OCI-M1 (cell line): ENCODE results near the gene ANKRD39.
"Not testable (repeated sequence)": the region's sequence is repeated elsewhere in the genome, so short reads cannot be mapped to it uniquely, and the experiment has no call there.

Experiments
- DNase-seq: peaks from one replicate; lab custom pipeline; 2025; lab: John Stamatoyannopoulos, UW

The ANKRD39 gene, protein sequence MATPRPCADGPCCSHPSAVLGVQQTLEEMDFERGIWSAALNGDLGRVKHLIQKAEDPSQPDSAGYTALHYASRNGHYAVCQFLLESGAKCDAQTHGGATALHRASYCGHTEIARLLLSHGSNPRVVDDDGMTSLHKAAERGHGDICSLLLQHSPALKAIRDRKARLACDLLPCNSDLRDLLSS

DNA sequence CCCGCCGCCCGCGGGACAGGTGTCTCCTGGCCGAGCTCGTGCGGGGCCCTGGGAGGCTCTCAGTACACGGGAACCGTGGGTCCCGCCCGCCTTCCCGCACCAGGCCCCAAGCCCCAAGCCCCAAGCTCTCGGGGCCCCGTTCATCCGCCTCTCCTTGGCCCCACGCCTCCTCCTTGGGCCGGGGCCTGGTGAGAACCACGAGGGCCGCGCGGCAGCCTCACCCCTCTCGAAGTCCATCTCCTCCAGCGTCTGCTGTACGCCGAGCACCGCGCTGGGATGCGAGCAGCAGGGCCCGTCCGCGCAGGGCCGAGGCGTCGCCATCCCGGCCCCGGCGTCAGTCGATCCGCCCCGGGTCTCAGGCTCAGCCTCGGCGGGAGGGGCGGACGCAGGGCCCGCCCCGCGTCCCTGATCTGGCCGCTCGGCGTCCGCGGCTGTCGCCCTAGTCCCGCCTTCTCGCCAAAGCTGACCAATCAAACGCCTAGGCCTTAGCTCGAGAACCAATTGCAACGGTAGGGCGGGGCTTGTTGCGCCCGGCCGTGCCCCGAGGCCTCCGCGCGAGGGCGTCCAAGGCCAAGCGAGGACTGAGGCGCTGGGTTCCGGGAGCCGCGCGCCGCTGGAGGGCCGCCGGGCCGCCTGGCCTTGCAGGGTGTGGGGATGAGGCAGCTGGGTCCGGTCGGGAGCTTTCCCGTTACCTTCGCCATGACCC, at the start of gene ANKRD39:
TSS of gene ANKRD39 (minus strand) at position 350 of the 706 bp plus-strand sequence. CDS start at position 321, 29 bp downstream.
- peak; percentile 99 for DNase-seq

DNA sequence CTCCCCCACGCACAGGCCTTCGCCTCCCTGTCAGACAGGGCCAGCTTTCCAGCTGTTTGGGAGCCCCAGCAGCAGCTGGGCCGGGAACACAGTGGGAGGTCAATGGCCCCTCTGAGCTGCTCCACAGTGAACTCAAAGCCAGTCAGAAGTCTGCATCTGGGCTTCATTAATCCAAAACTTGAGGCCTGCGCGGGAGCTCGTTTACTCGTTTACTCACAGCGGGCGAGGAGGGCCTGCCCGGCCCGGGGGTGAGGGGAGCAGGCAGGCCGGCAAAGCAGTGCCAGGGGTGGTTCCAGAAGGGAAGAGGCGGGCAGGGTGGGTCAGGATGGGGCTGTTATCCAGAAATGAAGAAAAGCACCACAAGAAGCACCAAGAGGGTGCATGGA, 48.9 kb upstream of the ANKRD39 start:
- DNase-seq, result no peak

DNA sequence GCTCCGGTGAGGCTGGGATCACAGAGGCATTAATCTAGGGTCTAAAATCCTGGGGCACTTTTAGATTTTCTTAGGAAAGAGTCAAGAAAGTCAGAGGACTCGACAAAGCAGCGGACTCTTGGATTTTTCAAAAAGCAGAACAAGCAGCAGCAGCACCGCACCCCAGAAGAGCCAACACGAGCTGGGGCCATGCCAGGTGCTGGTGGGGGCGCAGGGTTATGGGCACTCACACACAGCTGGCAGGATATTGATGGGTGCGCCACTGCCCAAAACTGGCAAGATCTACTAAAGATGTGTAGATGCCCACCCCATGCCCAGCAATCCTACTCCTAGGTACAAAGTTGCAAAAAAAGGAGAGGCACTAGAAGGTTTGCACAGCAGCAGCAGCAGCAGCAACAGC, 46.0 kb upstream of the ANKRD39 start:
- DNase-seq, result no peak

DNA sequence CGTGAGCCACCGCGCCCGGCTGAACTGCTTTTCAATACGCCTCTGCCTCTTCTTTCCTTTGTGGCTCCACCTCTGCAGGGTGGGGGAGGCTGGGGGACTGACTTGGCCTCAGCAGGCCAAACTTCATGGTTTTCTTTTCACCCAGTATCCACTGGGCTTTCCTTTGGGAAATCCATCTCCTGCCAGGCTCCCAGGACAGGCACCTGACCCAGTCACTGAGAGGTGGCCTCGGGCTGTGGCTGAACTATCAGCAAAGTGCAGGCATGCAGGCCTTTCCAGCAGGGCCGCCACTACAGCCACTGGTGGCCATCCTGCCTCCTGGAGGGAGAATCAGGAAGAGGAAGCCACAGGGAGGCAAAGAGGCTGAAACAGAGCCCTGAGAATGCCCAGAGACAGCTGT, 45.5 kb upstream of the ANKRD39 start:
- DNase-seq, result no peak

DNA sequence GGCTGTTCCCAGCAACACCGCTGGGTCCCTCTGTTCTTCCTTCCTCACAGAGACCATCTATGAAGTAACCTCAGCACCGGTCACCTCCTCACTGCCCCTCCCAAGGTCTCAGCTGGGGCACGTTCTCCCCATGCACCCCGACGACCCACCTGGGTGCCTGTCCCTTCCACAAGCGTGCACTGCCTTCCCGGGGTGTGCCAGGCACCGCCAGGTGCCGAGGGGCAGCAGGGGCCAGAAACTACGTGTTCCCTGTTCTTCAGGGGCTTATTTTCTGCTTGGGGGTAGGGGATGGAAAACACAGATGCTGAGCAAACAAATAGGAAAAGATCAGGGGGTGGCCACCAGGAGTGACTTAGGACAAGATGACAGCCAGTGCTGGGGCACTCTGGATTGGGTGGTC, 42.4 kb upstream of the ANKRD39 start:
- no peak for DNase-seq

DNA sequence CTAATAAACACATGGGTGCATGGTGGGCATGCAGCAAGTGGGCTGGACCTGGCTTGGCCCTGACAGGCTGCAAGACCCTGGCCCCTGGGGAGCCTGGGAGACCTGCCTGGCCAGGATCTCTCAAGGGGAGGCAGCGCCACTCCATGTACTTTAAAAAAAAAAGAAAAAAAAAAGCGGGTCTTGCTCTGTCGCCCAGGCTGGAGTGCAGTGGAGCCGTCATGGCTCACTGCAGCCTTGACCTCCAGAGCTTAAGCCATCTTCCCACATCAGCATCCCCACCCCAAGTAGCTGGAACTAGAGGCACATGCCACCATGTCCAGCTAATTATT, 41.6 kb upstream of the ANKRD39 start:
- DNase-seq, result no peak

DNA sequence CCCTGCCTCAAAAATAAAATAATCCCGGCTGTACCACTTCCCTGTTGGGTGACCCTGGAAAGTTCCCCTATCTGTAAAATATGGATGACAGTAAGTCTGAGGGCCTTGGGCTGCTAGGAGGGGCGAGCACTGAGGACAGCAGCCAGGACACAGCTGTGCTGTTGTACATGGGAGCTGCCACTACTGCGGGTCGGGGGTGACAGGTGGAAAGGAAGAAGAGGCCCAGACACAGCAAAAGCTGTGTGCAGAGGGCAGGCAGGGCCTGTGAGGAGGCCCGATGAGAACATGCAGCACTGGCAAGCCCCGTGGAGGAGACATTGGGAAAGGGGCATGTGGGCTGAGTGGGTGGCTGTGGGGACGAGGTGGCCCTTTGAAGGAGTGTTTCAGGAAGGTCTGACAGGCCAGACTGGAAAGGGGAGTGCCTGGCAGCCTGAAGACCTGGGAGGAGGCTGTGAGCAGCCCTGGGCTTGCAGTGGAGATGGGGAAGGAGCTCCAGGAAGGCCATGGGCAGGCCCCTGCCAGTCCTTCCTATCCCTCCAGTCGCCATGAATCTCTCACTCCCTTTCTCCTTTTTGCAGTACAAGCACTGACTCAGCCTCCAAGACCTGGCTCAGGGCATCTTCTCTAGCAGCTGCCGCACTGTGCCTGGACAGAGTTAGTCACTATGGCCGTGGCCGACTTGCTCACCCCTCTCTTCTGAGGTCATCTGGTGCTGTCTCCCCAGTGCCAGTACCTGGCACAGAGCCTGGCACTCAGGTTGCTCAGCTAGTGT, 41.0 kb upstream of the ANKRD39 start:
- no peak for DNase-seq

DNA sequence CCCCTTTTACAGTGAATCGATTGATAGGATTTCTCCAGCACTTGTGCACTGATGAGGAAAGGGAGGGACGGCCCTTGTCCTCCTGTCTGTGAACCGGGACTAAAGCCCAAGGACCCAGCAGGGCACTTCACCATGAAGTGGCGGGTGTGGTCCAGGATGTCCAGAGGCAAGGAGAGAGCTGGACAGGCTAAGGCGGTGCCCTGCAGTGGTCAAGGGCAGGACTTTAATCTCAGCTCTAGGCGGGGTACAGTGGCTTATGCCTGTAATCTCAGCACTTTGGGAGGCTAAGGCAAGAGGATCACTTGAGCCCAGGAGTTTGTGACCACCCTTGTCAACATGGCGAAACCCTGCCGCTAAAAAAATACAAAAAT, 40.3 kb upstream of the ANKRD39 start:
- no peak for DNase-seq

DNA sequence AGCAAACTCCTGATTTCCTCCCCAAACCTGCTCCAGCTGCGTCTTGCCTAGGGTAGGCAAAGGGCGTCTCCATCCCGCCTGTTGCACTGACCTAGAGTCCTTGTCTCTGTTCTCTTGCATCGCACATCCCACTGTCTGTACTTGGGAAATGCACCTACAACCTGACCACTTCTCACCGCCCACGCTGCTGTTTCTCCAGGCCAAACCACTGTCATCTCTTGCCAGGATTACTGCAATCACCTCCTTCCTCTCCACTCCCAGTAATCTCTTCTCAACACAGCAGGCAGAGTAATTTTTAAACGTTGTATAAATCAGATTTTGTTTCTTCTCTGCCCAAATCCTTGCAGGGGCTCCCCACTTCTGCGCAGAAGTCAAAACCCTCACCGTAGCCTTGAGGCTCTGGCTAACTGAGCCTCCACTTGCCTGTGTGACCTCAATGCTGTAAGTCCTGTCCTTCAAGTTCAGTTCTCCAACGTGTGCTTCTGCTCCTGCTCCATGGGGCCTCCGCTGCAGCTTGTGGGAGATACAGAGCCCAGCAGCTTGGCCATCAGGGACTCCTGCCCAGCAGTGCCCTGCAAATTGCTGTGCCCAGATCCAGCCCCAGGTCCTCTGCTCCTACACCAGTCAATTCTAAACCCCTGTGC, 39.8 kb upstream of the ANKRD39 start:
- DNase-seq, result no peak

DNA sequence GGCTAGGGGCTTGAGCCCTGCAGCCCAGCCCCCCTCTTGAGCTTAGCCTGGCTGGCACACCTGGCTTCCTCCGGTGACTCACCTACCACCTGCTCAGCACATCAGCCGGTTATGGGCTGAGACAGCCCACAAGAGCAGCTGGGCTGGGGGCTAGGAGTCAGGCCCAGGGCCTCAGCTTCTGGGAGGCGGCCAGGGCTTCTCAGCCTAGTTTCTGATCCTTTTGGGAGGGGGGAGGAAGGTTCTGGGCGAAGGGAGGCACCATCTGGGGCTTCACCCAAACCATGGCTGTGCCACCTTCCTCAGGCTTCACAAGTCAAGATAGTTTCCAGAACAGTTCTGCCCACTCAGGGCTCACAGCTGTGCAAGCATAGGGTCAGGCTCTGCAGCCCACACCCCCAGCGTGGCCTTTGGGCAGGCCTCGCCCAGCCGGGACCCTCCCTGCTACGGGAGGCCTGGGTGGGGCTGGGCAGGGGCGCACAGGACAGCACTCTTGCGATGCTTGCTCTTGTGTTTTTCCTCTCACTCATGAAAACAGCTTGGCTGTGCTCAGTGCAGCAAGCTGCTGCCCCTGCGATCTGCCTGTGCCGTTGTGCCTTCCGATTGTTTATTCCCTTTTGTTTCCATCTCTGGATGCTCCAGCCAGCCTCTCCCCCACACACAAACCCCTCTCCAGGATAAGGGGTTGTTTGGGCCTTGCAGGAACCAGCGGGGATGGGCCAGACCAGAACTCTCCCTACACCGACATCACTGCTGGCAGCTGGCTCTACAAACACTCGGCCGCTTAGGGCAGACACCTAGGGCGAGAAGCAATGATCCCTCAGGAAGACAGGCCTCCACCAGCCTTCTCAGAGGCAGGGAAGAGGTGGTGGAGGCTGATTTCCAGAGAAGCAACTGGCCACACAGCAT, 38.2 kb upstream of the ANKRD39 start:
- no peak for DNase-seq

DNA sequence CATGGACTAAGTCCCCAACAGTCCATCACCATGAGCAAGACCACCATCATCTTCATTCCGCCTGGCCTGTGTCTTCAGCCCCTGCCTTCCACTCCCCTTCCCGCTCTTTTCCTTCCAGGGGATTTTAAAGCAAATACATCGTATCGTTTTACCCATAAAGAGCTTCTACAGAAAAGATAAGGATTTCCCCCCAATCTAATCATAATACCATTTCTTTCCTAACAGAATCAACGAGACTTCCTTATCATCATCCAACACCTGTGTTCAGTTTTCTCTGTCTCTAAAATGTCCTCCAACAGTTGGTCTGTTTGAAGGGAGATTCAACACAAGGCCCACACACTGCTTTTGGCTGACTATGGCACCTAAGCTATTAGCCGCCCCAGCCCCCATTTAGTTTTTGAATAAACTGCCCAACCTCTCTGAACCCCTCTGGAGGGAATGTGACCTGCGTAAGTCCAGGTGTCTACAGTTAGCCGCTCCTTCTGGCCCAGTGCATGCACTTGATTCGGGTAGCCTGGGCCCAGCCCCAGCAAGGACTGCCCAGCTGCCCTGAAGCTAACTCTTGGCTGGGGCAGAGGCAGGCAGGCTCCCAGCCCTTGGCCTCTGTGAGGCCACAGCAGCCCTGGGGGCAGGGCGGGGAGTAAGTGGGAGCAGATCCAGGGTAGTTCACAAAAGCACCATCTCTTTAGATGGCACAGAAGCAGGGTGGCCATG, 37.4 kb upstream of the ANKRD39 start:
- DNase-seq, result peak; percentile 72

DNA sequence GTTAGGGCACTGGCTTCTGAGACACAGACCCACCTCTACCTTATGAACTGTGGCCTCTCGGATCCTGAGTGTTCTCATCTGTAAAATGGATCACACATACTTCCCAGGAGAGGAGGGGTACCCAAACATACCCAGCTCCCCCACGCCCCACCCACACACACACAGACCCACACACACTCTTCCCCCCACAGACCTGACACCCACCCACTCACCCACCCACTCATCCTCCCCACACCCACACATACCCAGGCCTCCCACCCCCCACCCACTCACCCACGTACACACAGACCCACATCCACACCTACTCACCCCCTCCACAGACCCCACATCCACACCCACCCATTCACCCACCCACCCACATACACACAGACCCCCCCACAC, 36.3 kb upstream of the ANKRD39 start:
- DNase-seq, result no peak

DNA sequence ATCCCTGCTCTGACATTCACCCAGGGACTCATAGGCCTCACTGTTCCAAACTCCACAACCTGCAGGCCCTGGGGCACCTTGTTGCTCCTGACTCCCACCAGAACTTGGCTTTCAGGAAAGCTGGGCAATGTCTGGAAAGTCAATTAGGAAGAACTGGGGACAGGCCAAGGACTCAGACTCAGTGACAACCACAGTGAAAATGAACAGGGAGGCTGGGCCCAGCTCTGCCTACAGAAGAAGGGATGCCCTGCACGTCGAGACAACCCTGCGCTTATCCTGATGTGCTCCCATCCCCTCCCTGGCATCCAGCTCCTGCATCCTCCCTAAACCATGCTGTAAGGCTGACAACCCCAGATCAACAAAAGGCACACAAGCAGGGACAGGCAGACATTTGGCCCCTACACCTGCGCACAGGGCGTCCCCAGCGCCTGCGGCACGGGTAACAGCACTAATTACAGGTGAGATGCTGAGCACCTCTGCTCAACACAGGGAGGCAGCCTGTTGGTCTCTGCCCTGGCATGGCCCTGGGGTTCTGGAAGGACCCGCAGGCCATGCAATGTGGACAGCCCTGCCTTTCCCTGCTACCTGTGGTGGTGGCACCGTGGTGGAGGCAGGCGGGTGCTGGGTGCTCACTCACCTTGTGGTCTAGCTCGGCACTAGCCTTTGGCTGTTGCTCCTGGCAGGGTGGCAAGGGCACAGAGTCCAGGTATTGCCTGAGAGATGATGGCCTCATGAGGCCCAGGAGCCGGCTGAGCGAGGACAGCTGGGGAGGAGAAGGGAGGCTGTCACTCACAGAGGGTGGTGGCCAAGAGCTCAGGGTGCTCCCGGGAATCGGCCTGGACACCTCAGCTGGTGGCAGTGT, 35.7 kb upstream of the ANKRD39 start:
- DNase-seq, result no peak

DNA sequence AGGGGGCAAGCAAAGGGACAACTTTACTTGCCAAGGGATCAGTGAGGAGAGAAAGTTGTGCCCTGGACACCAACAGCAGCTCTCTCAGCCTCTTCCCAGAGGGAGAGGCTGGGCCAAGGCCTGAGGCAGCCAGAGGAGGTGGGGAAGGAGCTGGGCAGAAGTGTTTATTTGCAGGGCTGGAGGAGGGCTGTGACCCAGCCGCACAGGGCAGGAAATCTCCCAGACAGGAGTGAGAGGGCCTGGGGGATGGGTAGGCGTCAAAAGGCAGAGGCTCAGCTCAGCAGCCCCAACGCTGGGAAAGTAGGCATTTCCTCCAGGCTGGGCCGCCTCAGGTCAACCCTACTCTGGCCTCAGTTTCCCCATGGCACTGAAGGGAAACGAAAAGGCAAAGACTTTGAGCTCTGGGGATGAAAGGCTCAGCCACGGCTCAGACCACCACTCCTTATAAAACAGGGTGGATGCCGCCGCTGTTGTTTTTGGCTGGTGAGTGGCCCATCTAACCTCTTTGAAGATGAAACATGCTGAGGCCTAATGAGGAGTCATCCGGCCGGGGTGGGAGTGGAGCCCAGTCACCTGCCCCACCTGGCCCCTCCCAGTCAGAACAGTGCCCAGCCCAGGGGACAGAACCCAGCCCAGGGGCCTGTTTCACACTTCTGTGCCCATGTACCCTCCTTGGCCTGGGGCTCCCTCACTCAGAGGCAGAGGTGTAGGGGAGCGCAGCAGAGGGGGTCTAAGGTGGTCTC, 33.9 kb upstream of the ANKRD39 start:
- DNase-seq, result no peak

DNA sequence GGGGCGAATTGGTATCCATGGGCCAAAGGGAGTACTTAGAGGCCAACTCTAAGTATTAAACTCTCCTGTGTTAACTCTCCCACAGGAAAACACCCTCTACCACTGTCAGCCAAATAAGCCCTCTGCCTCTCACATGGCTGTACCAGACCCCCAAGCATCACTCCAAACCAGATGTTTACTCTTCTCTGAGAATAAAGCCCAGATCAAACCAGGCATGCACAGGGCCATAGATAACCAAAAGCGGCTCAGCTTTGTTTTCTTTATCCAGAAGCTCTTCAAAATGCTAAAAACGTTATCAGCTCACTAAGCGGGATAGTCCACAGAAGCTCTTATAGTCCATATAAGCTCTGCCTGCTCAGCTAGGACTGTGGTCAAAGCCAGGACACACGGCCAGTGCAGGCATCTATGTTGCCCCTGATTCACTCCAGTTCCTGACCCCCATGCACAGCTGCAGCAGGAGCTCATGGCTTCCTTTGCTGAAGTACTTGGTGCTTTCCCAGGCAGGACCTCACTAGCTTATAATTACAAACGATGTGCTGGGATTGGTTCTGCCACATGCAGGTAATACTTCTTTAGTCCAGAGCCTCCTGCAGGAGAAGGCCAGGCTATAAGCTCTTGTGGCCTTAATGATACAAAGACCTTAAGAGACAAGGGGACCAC, 33.0 kb upstream of the ANKRD39 start:
- peak; percentile 15 for DNase-seq

DNA sequence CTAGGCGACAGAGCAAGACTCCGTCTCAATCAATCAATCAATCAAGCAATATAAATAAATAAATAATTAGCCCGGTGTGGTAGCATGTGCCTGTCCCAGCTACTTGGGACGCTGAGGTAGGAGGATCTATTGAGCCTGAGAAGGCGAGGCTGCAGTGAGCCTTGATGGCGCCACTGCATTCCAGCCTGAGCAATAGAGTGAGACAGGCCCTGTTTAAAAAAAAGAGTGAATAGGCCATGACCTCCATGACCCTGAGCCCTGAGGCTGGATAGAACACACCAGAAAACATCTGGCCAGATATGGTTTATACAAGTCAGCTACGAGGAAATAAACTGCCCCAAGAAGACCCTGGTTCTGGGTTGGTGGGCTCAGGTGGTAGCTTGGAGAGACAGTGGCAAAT, 32.4 kb upstream of the ANKRD39 start:
- no peak for DNase-seq

DNA sequence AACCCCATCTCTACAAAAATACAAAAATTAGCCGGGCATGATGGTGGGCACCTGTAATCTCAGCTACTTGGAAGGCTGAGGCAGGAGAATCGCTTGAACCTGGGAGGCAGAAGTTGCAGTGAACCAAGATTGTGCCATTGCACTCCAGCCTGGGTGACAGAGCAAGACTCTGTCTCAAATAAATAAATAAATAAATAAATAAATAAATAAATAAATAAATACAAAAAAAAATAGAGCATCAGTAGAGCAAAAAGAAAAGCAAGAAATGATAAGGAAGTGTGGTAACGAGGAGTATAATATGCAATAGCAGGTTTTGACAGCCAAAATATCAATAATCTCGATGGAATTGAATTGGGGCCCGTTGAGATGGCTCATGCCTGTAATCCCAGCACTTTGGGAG, 31.7 kb upstream of the ANKRD39 start:
- DNase-seq, result not testable (repeated sequence)

DNA sequence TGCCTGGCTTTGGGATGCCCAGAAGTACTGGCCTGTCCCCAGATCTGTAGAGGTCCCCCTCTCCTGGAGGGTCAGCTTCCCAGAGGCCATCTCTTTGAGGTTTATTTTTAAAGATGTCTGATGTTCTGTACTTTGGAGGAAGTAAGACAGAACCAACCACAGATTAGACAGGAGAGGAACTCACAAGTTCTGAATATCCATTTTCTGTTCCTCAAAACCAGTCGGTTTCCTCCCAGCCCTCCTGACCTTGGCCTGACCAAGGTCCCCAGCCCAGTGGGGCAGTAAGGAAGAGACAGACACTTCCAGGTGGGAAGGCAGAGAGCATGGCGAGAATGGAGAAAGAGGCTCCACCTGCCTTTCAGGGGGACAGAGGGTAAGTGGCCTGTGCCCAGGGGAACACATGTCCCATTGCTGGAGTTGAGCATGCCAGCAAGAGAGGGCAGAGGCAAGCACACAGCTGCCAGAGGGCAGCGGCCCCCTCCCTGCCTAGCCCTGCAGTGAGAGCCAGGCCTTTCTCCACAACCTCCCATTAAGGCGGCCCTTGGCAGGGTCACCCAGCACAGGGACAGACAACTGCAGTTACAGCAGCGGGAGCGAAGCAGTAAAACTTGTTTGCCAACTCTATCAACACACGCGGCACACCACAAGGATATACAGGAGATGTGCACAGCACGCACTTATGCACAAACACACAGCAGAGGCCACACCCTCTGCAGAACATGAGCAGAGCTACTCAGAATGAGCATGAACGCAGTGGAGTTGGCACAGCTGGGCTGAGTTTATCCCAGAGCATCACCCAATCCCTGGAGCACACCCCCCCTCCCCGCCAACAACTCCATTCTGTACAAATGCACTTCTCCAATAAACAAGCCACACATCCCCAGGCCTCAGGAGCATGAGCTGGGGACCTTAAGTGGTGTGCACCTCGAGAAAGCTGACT, 30.5 kb upstream of the ANKRD39 start:
- DNase-seq, result peak; percentile 31
